ENCODE results near the gene DDAH2. TPM values are rescaled to one million over a fixed set of nuclear protein-coding genes. Genes with fewer than 3 reads are reported as not detected.

The DDAH2 gene
- total RNA-seq, 1 donor from 2014 or later, result 266 TPM

- H3K4me3 Mint-ChIP-seq (ENCODE audit: unreplicated experiment), result no peak overlapping the region
These were observed 36.2 kb downstream of the DDAH2 start for GRCh38 chr6:31692886-31693285.

GRCh38 chr6:31692353-31692752 is 36.7 kb downstream of the DDAH2 start:
- no peaks in the 10 kb centered on the region for H3K36me3 Mint-ChIP-seq (ENCODE audit: unreplicated experiment)
- H3K27me3 Mint-ChIP-seq (ENCODE audit: unreplicated experiment), result no peaks in the 10 kb centered on the region
- H3K9me3 Mint-ChIP-seq (ENCODE audit: unreplicated experiment), result no peaks in the 10 kb centered on the region
- DNase-seq, result no peak
- H3K4me1 Mint-ChIP-seq (ENCODE audit: low read depth, unreplicated experiment), result no peaks in the 10 kb centered on the region
- no peak overlapping the region for H3K27ac Mint-ChIP-seq (ENCODE audit: unreplicated experiment)
- TF ChIP-seq CTCF (IDR thresholded peaks at IDR 0.05; ENCODE audit: partially characterized antibody, unreplicated experiment), result no peak
- no peak overlapping the region for H3K4me3 Mint-ChIP-seq (ENCODE audit: unreplicated experiment)

More at GRCh38 chr6:31692886-31693285, 36.2 kb downstream of the DDAH2 start:
- TF ChIP-seq CTCF (IDR thresholded peaks at IDR 0.05; ENCODE audit: partially characterized antibody, unreplicated experiment), result no peak
- H3K4me1 Mint-ChIP-seq (ENCODE audit: low read depth, unreplicated experiment), result no peaks in the 10 kb centered on the region
- no peaks in the 10 kb centered on the region for H3K9me3 Mint-ChIP-seq (ENCODE audit: unreplicated experiment)
- H3K27me3 Mint-ChIP-seq (ENCODE audit: unreplicated experiment), result no peaks in the 10 kb centered on the region
- no peak for DNase-seq
- H3K36me3 Mint-ChIP-seq (ENCODE audit: unreplicated experiment), result no peaks in the 10 kb centered on the region
- H3K27ac Mint-ChIP-seq (ENCODE audit: unreplicated experiment), result no peak overlapping the region

GRCh38 chr6:31691564-31692108 is 37.5 kb downstream of the DDAH2 start:
- Mint-ChIP-seq H3K4me1 (ENCODE audit: low read depth, unreplicated experiment) (no peaks in the 10 kb centered on the region), H3K27ac (ENCODE audit: unreplicated experiment) (no peak overlapping the region), H3K36me3 (ENCODE audit: unreplicated experiment) (no peaks in the 10 kb centered on the region)

GRCh38 chr6:31691078-31691463 is 38.0 kb downstream of the DDAH2 start:
- DNase-seq, result no peak

More at GRCh38 chr6:31691564-31692108, 37.5 kb downstream of the DDAH2 start:
- DNase-seq, result no peak
- H3K4me3 Mint-ChIP-seq (ENCODE audit: unreplicated experiment), result no peak overlapping the region
- peaks cover 1% of the 10 kb centered on the region for H3K9me3 Mint-ChIP-seq (ENCODE audit: unreplicated experiment)
- no peaks in the 10 kb centered on the region for H3K27me3 Mint-ChIP-seq (ENCODE audit: unreplicated experiment)
- no peak for TF ChIP-seq CTCF (IDR thresholded peaks at IDR 0.05; ENCODE audit: partially characterized antibody, unreplicated experiment)

More at GRCh38 chr6:31691078-31691463, 38.0 kb downstream of the DDAH2 start:
- Mint-ChIP-seq H3K36me3 (ENCODE audit: unreplicated experiment) (no peaks in the 10 kb centered on the region), H3K27me3 (ENCODE audit: unreplicated experiment) (peaks cover 3% of the 10 kb centered on the region), H3K4me3 (ENCODE audit: unreplicated experiment) (no peak overlapping the region), H3K4me1 (ENCODE audit: low read depth, unreplicated experiment) (no peaks in the 10 kb centered on the region), H3K9me3 (ENCODE audit: unreplicated experiment) (peaks cover 1% of the 10 kb centered on the region), H3K27ac (ENCODE audit: unreplicated experiment) (no peak overlapping the region)
- TF ChIP-seq CTCF (IDR thresholded peaks at IDR 0.05; ENCODE audit: partially characterized antibody, unreplicated experiment), result no peak
